Esophagus muscularis mucosa (tissue), 4 donors: Measurements from ENCODE around the gene PDE4D. TPM values are rescaled to one million over a fixed set of nuclear protein-coding genes. Genes with fewer than 3 reads are reported as not detected.

Source experiments
- DNase-seq: peaks from one replicate; pipeline ENCODE4 v3.0.0-alpha.2; 2017; ENCODE audit errors: extremely low spot score
- H3K27ac ChIP-seq, 4 donors: fragments of 200-600 bp; sonication (generic); replicated peaks in 1 of 4; 1 replicate in 3 of 4; 2 replicates in 1 of 4; pipeline ENCODE4 v1.5.1; 2016 to 2019; ENCODE audit warnings: mild to moderate bottlenecking in 1 of 4
- H3K27me3 ChIP-seq, 4 donors: fragments of 200-600 bp; sonication (generic); one replicate each; pipeline versions ENCODE4 v1.5.1 to v1.6.0; 2016 to 2019
- H3K36me3 ChIP-seq, 4 donors: fragments of 200-600 bp; sonication (generic); one replicate each; pipeline ENCODE4 v1.5.1; 2016 to 2019
- H3K4me1 ChIP-seq, 4 donors: fragments of 200-600 bp; sonication (generic); one replicate each; pipeline ENCODE4 v1.5.1; 2016 to 2019
- H3K4me3 ChIP-seq, 4 donors: fragments of 200-600 bp; sonication (generic); 1 replicate in 2 of 4; 2 replicates in 2 of 4; pipeline ENCODE4 v1.5.1; 2016 to 2019; ENCODE audit warnings: mild to moderate bottlenecking in 4 of 4, moderate library complexity in 1 of 4
- H3K9me3 ChIP-seq, 4 donors: fragments of 200-600 bp; sonication (generic); 1 replicate in 3 of 4; 2 replicates in 1 of 4; pipeline ENCODE4 v1.5.1; 2016 to 2019
- EP300 ChIP-seq: sonication (generic); formaldehyde crosslinking; IDR thresholded peaks from one replicate; pipeline ENCODE4 v1.6.1; 2017; ENCODE audit warnings: antibody characterized with exemption
- POLR2A ChIP-seq: fragments of 450-650 bp; IDR thresholded peaks from one replicate; pipeline ENCODE4 v1.6.1; 2017; ENCODE audit warnings: antibody characterized with exemption, moderate library complexity, mild to moderate bottlenecking, low read depth
- POLR2AphosphoS5 ChIP-seq, 2 donors: sonication (generic); formaldehyde crosslinking; IDR thresholded peaks; one replicate each; pipeline ENCODE4 v1.6.1; 2017; ENCODE audit warnings: antibody characterized with exemption in 2 of 2
- WGBS: methylation state at CpG from one replicate; pipeline ENCODE4 v1.1.5; 2018; 5-methylcytosine and 5-hydroxymethylcytosine counted together
- intact Hi-C: fragments of 100-400 bp; cut with DNase I; formaldehyde crosslinking; loops from one replicate; pipeline ENCODE4 v1.15.1; 2023
- total RNA-seq, 4 donors: library from RNA; depleted of rRNA; stranded (reverse); fragments of >200 nt; gene quantifications; one replicate each; pipeline versions ENCODE4 v1.1.0 to v1.2.1, GENCODE V29; 2016
- TF ChIP-seq, protein P1 (sequence below), 3 experiments: fragments of 200-600 bp in 2 of 3; fragments of 450-650 bp in 1 of 3; sonication (generic) in 2 of 3; IDR thresholded peaks; one replicate each; pipeline ENCODE4 v1.5.1; 2017 to 2019; ENCODE audit warnings: antibody characterized with exemption in 3 of 3, mild to moderate bottlenecking in 2 of 3, moderate library complexity in 1 of 3

The PDE4D gene
- total RNA-seq, 4 donors from 2014 or later, result 39.2 to 87.0 (median 50.2) TPM

DNA sequence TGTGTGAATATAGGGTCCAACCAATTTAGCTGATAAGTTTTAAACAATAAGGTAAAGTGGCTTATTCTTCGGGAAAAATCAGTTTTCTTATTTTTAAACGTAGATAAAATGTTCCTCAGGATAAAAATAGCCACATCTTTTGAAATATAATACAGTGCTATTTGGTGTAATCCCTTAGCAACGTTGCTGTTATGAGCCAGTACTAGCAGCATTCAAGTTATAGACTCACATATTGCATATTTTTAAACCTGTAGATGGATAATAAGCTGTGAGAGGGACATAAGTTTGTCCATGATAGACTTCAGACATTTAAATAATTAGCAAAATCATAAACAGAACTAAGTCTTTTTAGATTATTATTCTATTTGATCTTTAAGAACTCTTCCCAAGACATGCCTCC, 6.3 kb downstream of the PDE4D start:
- Histone ChIP-seq H3K4me3 (no peak overlapping the region), H3K27me3 (peaks cover 0 to 14% (median 0%) of the 10 kb centered on the region in 4 donors), H3K27ac (no peak overlapping the region), H3K4me1 (peaks cover 0 to 4% (median 0%) of the 10 kb centered on the region in 4 donors), H3K9me3 (no peaks in the 10 kb centered on the region), H3K36me3 (no peaks in the 10 kb centered on the region)
- no peak for DNase-seq
- intact Hi-C loops, result no loop called here
- 75% methylated on average over 3 of the region's 3 CpGs for WGBS
- no peak for TF ChIP-seq POLR2AphosphoS5 (IDR thresholded peaks at IDR 0.05)

DNA sequence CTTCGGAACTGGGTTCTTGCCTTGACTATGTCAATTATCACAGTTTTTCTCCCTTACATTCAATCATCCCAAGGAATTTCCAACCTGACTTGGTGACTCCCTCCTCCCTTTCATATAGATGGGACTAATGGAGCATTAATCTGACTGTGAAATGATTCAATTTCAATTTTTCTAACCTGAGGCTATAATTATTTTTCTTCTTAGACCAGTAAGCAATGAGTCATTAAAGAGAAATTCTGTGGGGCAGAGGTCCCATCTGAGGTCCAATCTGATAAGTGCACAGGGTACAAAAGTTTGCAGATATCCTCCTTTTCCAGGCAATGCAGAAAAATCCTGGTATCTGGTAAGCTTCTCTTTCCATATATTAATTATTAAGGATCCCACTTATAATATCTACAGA, 18.9 kb downstream of the PDE4D start:
- H3K4me3 ChIP-seq, result no peak overlapping the region
- intact Hi-C loops, result no loop called here
- no peak overlapping the region for H3K27ac ChIP-seq
- no peaks in the 10 kb centered on the region for H3K27me3 ChIP-seq
- no peak for DNase-seq
- H3K36me3 ChIP-seq, result no peaks in the 10 kb centered on the region
- peaks cover 0 to 8% (median 0%) of the 10 kb centered on the region in 4 donors for H3K4me1 ChIP-seq
- WGBS, result 97% methylated on average over 1 of the region's 1 CpG
- H3K9me3 ChIP-seq, result no peaks in the 10 kb centered on the region
- TF ChIP-seq POLR2A (no peak), POLR2AphosphoS5 (IDR thresholded peaks at IDR 0.05) (no peak), EP300 (no peak)
- TF ChIP-seq, protein P1, sequence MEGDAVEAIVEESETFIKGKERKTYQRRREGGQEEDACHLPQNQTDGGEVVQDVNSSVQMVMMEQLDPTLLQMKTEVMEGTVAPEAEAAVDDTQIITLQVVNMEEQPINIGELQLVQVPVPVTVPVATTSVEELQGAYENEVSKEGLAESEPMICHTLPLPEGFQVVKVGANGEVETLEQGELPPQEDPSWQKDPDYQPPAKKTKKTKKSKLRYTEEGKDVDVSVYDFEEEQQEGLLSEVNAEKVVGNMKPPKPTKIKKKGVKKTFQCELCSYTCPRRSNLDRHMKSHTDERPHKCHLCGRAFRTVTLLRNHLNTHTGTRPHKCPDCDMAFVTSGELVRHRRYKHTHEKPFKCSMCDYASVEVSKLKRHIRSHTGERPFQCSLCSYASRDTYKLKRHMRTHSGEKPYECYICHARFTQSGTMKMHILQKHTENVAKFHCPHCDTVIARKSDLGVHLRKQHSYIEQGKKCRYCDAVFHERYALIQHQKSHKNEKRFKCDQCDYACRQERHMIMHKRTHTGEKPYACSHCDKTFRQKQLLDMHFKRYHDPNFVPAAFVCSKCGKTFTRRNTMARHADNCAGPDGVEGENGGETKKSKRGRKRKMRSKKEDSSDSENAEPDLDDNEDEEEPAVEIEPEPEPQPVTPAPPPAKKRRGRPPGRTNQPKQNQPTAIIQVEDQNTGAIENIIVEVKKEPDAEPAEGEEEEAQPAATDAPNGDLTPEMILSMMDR (IDR thresholded peaks at IDR 0.05), result no peak

DNA sequence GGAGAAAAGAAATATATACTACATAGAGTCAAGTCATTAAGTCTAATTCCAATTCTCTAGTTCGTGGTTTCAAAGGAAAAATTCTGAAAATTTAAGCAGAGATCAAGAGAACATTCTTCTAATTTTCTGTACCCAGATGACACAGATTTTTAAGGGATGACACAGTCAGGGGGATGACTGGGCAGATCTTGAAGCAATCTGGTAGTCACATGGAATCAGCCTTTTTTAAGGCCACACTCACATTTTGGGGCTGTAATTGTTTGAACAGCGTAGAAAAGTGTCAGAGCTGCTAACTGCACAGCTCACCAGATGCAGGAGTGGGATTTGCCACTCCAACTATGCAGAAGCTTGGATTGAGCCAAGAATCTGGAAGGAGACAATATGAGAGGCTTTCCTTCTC, 20.4 kb downstream of the PDE4D start:
- TF ChIP-seq EP300, result no peak
- TF ChIP-seq POLR2AphosphoS5 (IDR thresholded peaks at IDR 0.05), result no peak
- no peaks in the 10 kb centered on the region for H3K9me3 ChIP-seq
- WGBS, result 77% methylated on average over 2 of the region's 2 CpGs
- no peaks in the 10 kb centered on the region for H3K36me3 ChIP-seq
- H3K4me3 ChIP-seq, result no peak overlapping the region
- no peak for DNase-seq
- peaks cover 0 to 8% (median 0%) of the 10 kb centered on the region in 4 donors for H3K4me1 ChIP-seq
- no peaks in the 10 kb centered on the region for H3K27me3 ChIP-seq
- intact Hi-C loops, result no loop called here
- H3K27ac ChIP-seq, result no peak overlapping the region

DNA sequence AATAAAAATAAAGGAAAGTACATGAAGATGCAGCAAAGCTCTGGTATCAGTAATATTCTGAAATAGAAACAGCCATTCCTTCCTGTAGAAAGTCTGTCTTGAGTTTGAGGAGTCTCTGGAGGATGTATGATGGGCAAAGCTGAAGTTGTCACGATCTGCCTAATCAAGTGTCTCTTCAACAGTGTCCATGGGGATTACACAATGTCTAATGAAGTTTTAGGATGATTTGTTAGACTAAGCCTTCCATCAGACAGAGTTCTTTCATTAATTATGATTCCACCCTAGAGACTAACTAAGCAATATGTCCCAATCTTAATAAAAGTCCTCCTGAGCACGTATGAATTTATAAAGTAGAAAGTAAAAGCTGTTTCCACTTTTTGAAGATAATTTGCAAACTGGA, 26.9 kb downstream of the PDE4D start:
- Histone ChIP-seq H3K4me3 (no peak overlapping the region), H3K27me3 (no peaks in the 10 kb centered on the region), H3K9me3 (no peaks in the 10 kb centered on the region), H3K36me3 (no peaks in the 10 kb centered on the region), H3K27ac (no peak overlapping the region), H3K4me1 (peaks cover 0 to 8% (median 0%) of the 10 kb centered on the region in 4 donors)
- no peak for DNase-seq
- intact Hi-C loops, result no loop called here
- TF ChIP-seq, protein P1 (IDR thresholded peaks at IDR 0.05), result no peak
- TF ChIP-seq POLR2AphosphoS5 (IDR thresholded peaks at IDR 0.05) (no peak), POLR2A (no peak), EP300 (no peak)
- 59% methylated on average over 2 of the region's 2 CpGs for WGBS

DNA sequence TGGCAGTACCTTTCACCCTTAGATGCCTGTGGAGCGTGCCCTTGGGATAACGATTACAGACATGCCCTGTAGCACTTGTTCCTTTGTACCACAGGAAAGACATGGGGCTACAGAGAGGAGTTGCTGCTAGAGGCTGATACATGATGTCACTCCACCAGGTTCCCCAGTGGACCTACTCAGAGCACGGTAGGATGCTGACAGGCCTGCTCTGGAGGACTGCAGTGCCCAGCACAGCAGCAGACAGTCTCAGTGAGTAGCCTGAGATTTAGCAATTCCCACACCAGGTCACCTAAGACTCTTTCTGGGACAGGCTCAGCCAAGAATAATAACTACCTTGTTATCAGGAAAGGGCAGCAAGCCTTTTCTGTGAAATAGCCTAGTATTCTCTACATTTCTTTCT, 28.8 kb downstream of the PDE4D start:
- Histone ChIP-seq H3K4me3 (no peak overlapping the region), H3K4me1 (no peaks in the 10 kb centered on the region), H3K27me3 (no peaks in the 10 kb centered on the region), H3K36me3 (no peaks in the 10 kb centered on the region), H3K9me3 (no peaks in the 10 kb centered on the region), H3K27ac (no peak overlapping the region)
- intact Hi-C loops, result no loop called here
- no peak for DNase-seq
- WGBS, result 68% methylated on average over 3 of the region's 3 CpGs
- TF ChIP-seq EP300, result no peak
- TF ChIP-seq, protein P1 (IDR thresholded peaks at IDR 0.05), result no peak
- no peak for TF ChIP-seq POLR2A
- TF ChIP-seq POLR2AphosphoS5 (IDR thresholded peaks at IDR 0.05), result no peak

DNA sequence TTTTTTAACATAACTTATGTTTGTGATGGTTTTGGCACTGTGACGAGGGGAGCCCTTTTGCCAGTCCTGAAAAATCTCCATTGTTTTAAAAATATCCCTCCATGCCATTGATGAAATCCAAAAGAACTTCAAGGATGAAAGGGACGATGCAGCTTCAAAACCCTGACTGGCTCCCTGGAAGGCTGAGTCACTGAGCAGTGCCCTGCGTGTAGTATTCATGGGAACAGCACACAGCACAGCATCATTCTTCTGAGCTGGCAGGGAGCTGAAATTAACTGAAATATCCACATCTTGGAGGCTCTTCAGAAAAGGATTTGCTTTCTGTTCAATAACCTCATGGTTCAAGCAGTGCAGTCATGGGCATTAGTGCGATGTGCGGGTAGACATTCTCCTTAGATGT, 29.7 kb downstream of the PDE4D start:
- TF ChIP-seq POLR2A (no peak), POLR2AphosphoS5 (IDR thresholded peaks at IDR 0.05) (no peak), EP300 (no peak)
- TF ChIP-seq, protein P1 (IDR thresholded peaks at IDR 0.05), result no peak
- intact Hi-C loops, result no loop called here

More for the DNA sequence above, 29.7 kb downstream of the PDE4D start:
- no peaks in the 10 kb centered on the region for H3K36me3 ChIP-seq
- no peaks in the 10 kb centered on the region for H3K9me3 ChIP-seq
- no peak overlapping the region for H3K27ac ChIP-seq
- no peaks in the 10 kb centered on the region for H3K27me3 ChIP-seq
- H3K4me3 ChIP-seq, result no peak overlapping the region
- DNase-seq, result no peak
- no peaks in the 10 kb centered on the region for H3K4me1 ChIP-seq
- WGBS, result 85% methylated on average over 5 of the region's 5 CpGs
